Neutrophil (primary cell): ENCODE data around the gene ZFP69.
A peak's percentile ranks its signal among the peaks of the same experiment; 100 is the strongest.

Source experiments
- H3K27ac ChIP-seq: fragments of 200-600 bp; sonication (generic); 2 replicates; pipeline ENCODE4 v1.5.1; 2016; ENCODE audit warnings: mild to moderate bottlenecking, moderate library complexity
- H3K27me3 ChIP-seq: fragments of 200-600 bp; sonication (generic); 2 replicates; pipeline ENCODE4 v1.6.0; 2016; ENCODE audit warnings: mild to moderate bottlenecking
- H3K36me3 ChIP-seq: fragments of 200-600 bp; sonication (generic); 2 replicates; pipeline ENCODE4 v1.5.1; 2017
- H3K4me1 ChIP-seq, 2 experiments: fragments of 200-600 bp in 1 of 2; sonication (generic) in 1 of 2; 1 replicate in 1 of 2; 2 replicates in 1 of 2; pipeline versions ENCODE4 v1.5.1 to v1.6.1; 2013 to 2016; ENCODE audit warnings: low read depth in 1 of 2, low read length in 1 of 2, mild to moderate bottlenecking in 1 of 2, moderate library complexity in 1 of 2; ENCODE audit not compliant: control insufficient read depth in 1 of 2, insufficient read depth in 1 of 2
- H3K4me3 ChIP-seq, 2 experiments: fragments of 200-600 bp in 1 of 2; sonication (generic) in 1 of 2; 1 replicate in 1 of 2; 2 replicates in 1 of 2; pipeline ENCODE4 v1.5.1; 2013 to 2016; ENCODE audit warnings: low read depth in 1 of 2, low read length in 1 of 2, mild to moderate bottlenecking in 1 of 2, moderate library complexity in 1 of 2
- H3K9me3 ChIP-seq: fragments of 200-600 bp; sonication (generic); 2 replicates; pipeline ENCODE4 v1.5.1; 2016
- TF ChIP-seq, protein P1 (sequence below): fragments of 200-600 bp; sonication (generic); IDR thresholded peaks from 2 replicates; pipeline ENCODE4 v1.5.1; 2016; ENCODE audit warnings: antibody characterized with exemption

The ZFP69 gene

DNA sequence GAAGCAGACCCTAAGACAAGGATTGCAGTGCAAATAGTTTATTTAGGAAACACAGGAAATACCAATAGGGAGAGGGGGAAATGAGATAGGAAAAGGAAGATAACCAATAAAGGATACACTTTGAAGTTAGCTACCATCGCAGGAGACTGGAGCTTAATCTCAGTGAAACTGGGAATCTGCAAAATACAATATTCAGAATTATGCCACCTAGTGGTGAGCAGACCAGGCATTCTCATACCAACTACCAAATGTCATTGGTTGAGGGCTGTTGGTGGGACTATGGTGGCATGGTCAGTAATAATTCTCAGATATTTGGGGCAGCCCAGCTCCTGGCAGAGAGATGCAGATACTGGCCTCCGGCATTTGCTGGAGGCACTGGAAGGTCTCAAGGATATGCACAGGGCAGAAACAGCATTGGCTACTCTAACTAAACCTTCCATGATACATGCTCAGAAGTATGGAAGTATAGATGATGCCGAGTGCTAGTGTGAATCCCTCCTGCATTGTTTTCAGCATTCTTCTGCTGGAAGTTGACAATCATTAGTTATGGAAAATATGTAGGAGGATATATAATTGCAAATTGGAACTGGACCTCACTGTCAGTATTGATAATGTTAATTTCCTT, 38.6 kb upstream of the ZFP69 start:
- H3K27ac ChIP-seq: no peak overlapping the region
- no peaks in the 10 kb centered on the region for H3K4me1 ChIP-seq
- H3K36me3 ChIP-seq: no peaks in the 10 kb centered on the region
- H3K9me3 ChIP-seq: no peaks in the 10 kb centered on the region
- TF ChIP-seq, protein P1, sequence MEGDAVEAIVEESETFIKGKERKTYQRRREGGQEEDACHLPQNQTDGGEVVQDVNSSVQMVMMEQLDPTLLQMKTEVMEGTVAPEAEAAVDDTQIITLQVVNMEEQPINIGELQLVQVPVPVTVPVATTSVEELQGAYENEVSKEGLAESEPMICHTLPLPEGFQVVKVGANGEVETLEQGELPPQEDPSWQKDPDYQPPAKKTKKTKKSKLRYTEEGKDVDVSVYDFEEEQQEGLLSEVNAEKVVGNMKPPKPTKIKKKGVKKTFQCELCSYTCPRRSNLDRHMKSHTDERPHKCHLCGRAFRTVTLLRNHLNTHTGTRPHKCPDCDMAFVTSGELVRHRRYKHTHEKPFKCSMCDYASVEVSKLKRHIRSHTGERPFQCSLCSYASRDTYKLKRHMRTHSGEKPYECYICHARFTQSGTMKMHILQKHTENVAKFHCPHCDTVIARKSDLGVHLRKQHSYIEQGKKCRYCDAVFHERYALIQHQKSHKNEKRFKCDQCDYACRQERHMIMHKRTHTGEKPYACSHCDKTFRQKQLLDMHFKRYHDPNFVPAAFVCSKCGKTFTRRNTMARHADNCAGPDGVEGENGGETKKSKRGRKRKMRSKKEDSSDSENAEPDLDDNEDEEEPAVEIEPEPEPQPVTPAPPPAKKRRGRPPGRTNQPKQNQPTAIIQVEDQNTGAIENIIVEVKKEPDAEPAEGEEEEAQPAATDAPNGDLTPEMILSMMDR: no peak
- H3K4me3 ChIP-seq: no peak overlapping the region
- H3K27me3 ChIP-seq: no peaks in the 10 kb centered on the region

DNA sequence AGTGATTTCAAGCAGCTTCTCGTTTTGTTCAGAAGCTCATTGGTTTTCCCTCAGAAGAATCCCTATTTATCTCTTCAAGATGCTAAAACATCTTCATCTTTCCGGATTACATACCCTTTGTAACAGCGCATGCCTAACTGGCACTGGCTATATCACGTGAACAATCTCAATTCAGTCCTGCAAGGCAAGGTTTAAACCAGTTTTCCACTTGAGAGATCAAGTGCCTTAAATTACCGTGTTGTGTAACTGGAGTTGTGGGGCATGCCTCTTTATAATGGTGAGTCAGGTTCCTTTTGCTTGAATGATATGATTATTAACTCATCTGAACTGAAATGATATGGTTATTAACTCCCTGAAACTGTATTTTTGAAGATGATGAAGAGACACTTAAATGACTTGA, 37.8 kb upstream of the ZFP69 start:
- no peaks in the 10 kb centered on the region for H3K4me1 ChIP-seq
- no peaks in the 10 kb centered on the region for H3K36me3 ChIP-seq
- TF ChIP-seq, protein P1: no peak
- no peak overlapping the region for H3K27ac ChIP-seq
- no peaks in the 10 kb centered on the region for H3K9me3 ChIP-seq
- no peaks in the 10 kb centered on the region for H3K27me3 ChIP-seq
- no peak overlapping the region for H3K4me3 ChIP-seq

DNA sequence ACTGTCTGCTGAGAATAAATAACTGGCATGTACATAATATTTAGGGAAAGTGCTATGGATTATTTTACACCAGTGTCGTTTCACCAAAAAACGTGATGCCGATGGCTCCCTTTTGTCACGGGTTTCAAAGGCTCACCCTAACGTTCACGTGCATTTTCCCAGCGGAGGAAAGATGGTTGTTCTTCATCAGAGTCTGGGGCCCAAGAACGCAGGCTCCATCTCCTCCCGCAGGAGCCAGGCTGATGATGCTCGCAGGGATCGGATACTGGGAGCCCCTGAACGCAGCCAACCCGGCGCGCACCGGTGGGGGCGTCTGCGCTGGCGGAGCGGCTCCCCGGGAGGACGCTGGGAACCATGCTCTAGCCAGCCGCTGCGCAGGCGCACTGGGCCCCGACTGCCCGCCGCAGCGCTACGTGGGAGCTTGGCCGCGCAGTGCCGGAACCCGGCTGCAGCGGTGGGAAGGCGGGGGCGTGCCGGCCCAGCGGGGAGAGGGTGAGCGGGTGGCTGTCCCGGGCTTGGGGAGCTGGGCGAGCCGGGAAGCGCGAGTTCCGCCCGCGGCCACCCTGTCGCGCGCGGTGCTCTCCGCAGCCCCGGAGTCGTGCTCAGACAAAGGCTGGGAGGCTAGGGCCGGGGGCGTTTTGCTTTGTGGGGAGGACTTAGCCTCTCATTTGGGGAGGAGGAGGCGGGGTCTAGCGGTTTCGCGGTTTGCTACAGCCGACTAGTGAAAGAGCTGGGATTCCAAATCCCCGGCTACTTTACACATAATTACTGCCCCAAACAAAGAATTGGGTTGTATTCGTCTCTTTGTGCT, 27.2 kb upstream of the ZFP69 start, which contains the start of gene ZFP69B:
Gene ZFP69B (plus strand): TSS at position 793 of the 811 bp plus-strand sequence. CDS start 486 bp downstream, outside the sequence.
- H3K9me3 ChIP-seq: peaks cover 4% of the 10 kb centered on the region
- H3K27me3 ChIP-seq: peaks cover 20% of the 10 kb centered on the region
- peak within 1 kb of the TSS; percentile 49 to 57 for H3K4me3 ChIP-seq
- peaks cover 18% of the 10 kb centered on the region in 2 experiments for H3K4me1 ChIP-seq
- peak within 1 kb of the TSS; percentile 8 for H3K27ac ChIP-seq
- TF ChIP-seq, protein P1: no peak
- H3K36me3 ChIP-seq: no peaks in the 10 kb centered on the region

DNA sequence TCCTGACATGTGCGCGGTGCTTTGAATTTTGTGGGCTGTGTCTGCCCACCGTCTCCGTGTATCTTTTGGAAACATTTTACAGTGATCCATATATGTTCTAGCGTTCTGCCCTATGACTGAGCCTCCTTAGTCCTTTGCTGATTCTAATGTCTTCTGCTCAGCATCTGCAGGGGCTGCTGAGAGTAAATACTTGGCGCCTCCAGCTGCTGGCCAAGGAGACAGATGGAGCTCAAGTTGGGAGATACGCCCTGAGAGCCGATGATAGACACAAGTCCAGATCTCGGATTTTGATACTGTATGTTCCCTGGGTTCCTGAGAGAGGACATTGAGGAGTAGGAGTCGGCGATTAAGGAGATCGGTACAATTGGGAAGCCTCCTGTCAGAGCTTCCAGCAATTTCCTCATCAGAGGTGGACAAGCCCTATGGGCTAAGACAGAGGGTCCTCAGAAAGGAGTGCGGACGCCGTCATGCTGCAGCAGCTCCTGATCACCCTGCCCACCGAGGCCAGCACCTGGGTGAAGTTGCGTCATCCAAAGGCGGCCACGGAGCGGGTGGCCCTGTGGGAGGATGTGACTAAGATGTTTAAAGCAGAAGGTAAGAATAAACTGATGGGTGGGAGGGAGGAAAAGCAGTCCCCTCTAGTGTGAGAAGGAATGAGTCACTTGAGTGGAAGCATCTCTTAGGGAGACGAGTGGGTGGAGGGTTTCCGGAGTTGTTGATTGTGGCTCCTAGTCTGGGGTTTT, 26.4 kb upstream of the ZFP69 start:
- no peaks in the 10 kb centered on the region for H3K36me3 ChIP-seq
- H3K4me1 ChIP-seq: peaks cover 18% of the 10 kb centered on the region in 2 experiments
- H3K27ac ChIP-seq: no peak overlapping the region
- peak overlapping the region; percentile 49 to 57 for H3K4me3 ChIP-seq
- TF ChIP-seq, protein P1: no peak
- peaks cover 4% of the 10 kb centered on the region for H3K9me3 ChIP-seq
- peaks cover 20% of the 10 kb centered on the region for H3K27me3 ChIP-seq

DNA sequence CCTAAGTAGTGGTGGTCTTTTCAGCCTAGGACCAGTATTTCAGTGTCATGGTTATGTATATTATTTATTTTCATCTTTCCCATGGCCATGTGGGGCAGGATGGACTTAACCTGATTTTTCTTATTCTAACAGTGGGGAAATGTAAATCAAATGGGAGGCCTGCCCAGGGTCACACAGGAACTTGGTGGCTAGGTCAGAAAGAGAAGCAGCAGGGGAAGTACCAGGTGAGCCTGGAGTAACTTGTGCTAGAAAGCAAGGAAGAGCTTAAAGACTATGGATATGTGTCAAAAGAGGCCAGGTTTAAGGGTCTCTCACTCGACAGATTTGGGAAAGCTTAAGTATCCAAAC, 25.9 kb upstream of the ZFP69 start:
- Histone ChIP-seq H3K27ac (no peak overlapping the region), H3K9me3 (peaks cover 4% of the 10 kb centered on the region), H3K4me1 (peaks cover 18% of the 10 kb centered on the region in 2 experiments), H3K36me3 (no peaks in the 10 kb centered on the region), H3K4me3 (no peak overlapping the region), H3K27me3 (peaks cover 20% of the 10 kb centered on the region)
- TF ChIP-seq, protein P1: no peak
